Measurements from ENCODE around the gene MNDA. TPM values are rescaled to one million over a fixed set of nuclear protein-coding genes. Genes with fewer than 3 reads are reported as not detected.

Gene MNDA
- total RNA-seq, 1 donor from 2014 or later: not detected

- TF ChIP-seq EZH2 (IDR thresholded peaks at IDR 0.05; ENCODE audit: insufficient read depth, low read length): no peak
- TF ChIP-seq CTCF (IDR thresholded peaks at IDR 0.05; ENCODE audit: insufficient read depth, low read depth, low read length): no peak
- no peaks in the 10 kb centered on the region for H3K36me3 ChIP-seq (ENCODE audit: insufficient read depth, low read length)
- Mint-ChIP-seq H3K9me3 (ENCODE audit: unreplicated experiment) (peaks cover 1% of the 10 kb centered on the region), H3K4me3 (ENCODE audit: unreplicated experiment) (no peak overlapping the region), H3K27ac (ENCODE audit: unreplicated experiment) (no peak overlapping the region), H3K27me3 (ENCODE audit: low read depth, unreplicated experiment) (peaks cover 10% of the 10 kb centered on the region), H3K36me3 (ENCODE audit: low read depth, unreplicated experiment) (no peaks in the 10 kb centered on the region), H3K4me1 (ENCODE audit: low read depth, unreplicated experiment) (no peaks in the 10 kb centered on the region)
- H3K79me2 ChIP-seq (ENCODE audit: insufficient read depth, low read length): no peaks in the 10 kb centered on the region
- H3K27me3 ChIP-seq (ENCODE audit: insufficient read depth, low read length): no peaks in the 10 kb centered on the region
- H3K9me3 ChIP-seq (ENCODE audit: insufficient read depth, low read depth, low read length): peaks cover 6% of the 10 kb centered on the region
- H2AFZ ChIP-seq (ENCODE audit: low read depth, low read length): no peak overlapping the region
- H3K4me3 ChIP-seq (ENCODE audit: insufficient read depth, low read depth, low read length): no peak overlapping the region
- FAIRE-seq (no peak), DNase-seq (ENCODE audit: low read depth) (no peak)
- H4K20me1 ChIP-seq (ENCODE audit: insufficient read depth, low read length): no peaks in the 10 kb centered on the region
- no peak overlapping the region for H3K9ac ChIP-seq (ENCODE audit: low read length)
- H3K4me1 ChIP-seq (ENCODE audit: insufficient read depth, low read length): no peaks in the 10 kb centered on the region
- H3K4me2 ChIP-seq (ENCODE audit: low read length): no peak overlapping the region
- H3K27ac ChIP-seq (ENCODE audit: low read depth, low read length): no peak overlapping the region
These were observed 21.9 kb upstream of the MNDA start for GRCh38 chr1:158809256-158809655.

GRCh38 chr1:158809862-158810261, 21.3 kb upstream of the MNDA start:
- DNase-seq (ENCODE audit: low read depth): no peak
- FAIRE-seq: no peak
- TF ChIP-seq EZH2 (IDR thresholded peaks at IDR 0.05; ENCODE audit: insufficient read depth, low read length) (no peak), CTCF (IDR thresholded peaks at IDR 0.05; ENCODE audit: insufficient read depth, low read depth, low read length) (no peak)
- Mint-ChIP-seq H3K9me3 (ENCODE audit: unreplicated experiment) (peaks cover 1% of the 10 kb centered on the region), H3K4me1 (ENCODE audit: low read depth, unreplicated experiment) (no peaks in the 10 kb centered on the region), H3K27ac (ENCODE audit: unreplicated experiment) (no peak overlapping the region), H3K4me3 (ENCODE audit: unreplicated experiment) (no peak overlapping the region), H3K27me3 (ENCODE audit: low read depth, unreplicated experiment) (peaks cover 10% of the 10 kb centered on the region), H3K36me3 (ENCODE audit: low read depth, unreplicated experiment) (no peaks in the 10 kb centered on the region)
- H3K9me3 ChIP-seq (ENCODE audit: insufficient read depth, low read depth, low read length): peaks cover 6% of the 10 kb centered on the region
- H3K36me3 ChIP-seq (ENCODE audit: insufficient read depth, low read length): no peaks in the 10 kb centered on the region
- H3K4me3 ChIP-seq (ENCODE audit: insufficient read depth, low read depth, low read length): no peak overlapping the region
- no peak overlapping the region for H3K9ac ChIP-seq (ENCODE audit: low read length)
- no peak overlapping the region for H3K27ac ChIP-seq (ENCODE audit: low read depth, low read length)
- H3K4me1 ChIP-seq (ENCODE audit: insufficient read depth, low read length): no peaks in the 10 kb centered on the region
- no peaks in the 10 kb centered on the region for H4K20me1 ChIP-seq (ENCODE audit: insufficient read depth, low read length)
- H2AFZ ChIP-seq (ENCODE audit: low read depth, low read length): no peak overlapping the region
- H3K79me2 ChIP-seq (ENCODE audit: insufficient read depth, low read length): no peaks in the 10 kb centered on the region
- no peak overlapping the region for H3K4me2 ChIP-seq (ENCODE audit: low read length)
- no peaks in the 10 kb centered on the region for H3K27me3 ChIP-seq (ENCODE audit: insufficient read depth, low read length)

GRCh38 chr1:158810311-158810710, 20.8 kb upstream of the MNDA start:
- no peak overlapping the region for H3K4me3 ChIP-seq (ENCODE audit: insufficient read depth, low read depth, low read length)
- H3K36me3 Mint-ChIP-seq (ENCODE audit: low read depth, unreplicated experiment): no peaks in the 10 kb centered on the region
- no peak for TF ChIP-seq EZH2 (IDR thresholded peaks at IDR 0.05; ENCODE audit: insufficient read depth, low read length)

More at GRCh38 chr1:158810311-158810710, 20.8 kb upstream of the MNDA start:
- H4K20me1 ChIP-seq (ENCODE audit: insufficient read depth, low read length): no peaks in the 10 kb centered on the region
- no peak overlapping the region for H3K27ac Mint-ChIP-seq (ENCODE audit: unreplicated experiment)
- H3K4me1 Mint-ChIP-seq (ENCODE audit: low read depth, unreplicated experiment): no peaks in the 10 kb centered on the region
- no peaks in the 10 kb centered on the region for H3K36me3 ChIP-seq (ENCODE audit: insufficient read depth, low read length)
- FAIRE-seq: no peak
- H3K9me3 Mint-ChIP-seq (ENCODE audit: unreplicated experiment): peaks cover 1% of the 10 kb centered on the region
- peaks cover 10% of the 10 kb centered on the region for H3K27me3 Mint-ChIP-seq (ENCODE audit: low read depth, unreplicated experiment)
- H3K9ac ChIP-seq (ENCODE audit: low read length): no peak overlapping the region
- peaks cover 6% of the 10 kb centered on the region for H3K9me3 ChIP-seq (ENCODE audit: insufficient read depth, low read depth, low read length)
- H2AFZ ChIP-seq (ENCODE audit: low read depth, low read length): no peak overlapping the region
- no peaks in the 10 kb centered on the region for H3K79me2 ChIP-seq (ENCODE audit: insufficient read depth, low read length)
- no peaks in the 10 kb centered on the region for H3K4me1 ChIP-seq (ENCODE audit: insufficient read depth, low read length)
- no peak overlapping the region for H3K4me3 Mint-ChIP-seq (ENCODE audit: unreplicated experiment)
- DNase-seq (ENCODE audit: low read depth): no peak
- H3K27me3 ChIP-seq (ENCODE audit: insufficient read depth, low read length): no peaks in the 10 kb centered on the region
- H3K27ac ChIP-seq (ENCODE audit: low read depth, low read length): no peak overlapping the region
- H3K4me2 ChIP-seq (ENCODE audit: low read length): no peak overlapping the region
